Epithelial cell of proximal tubule (primary cell): ENCODE results near the gene SPINK4. TPM values are rescaled to one million over a fixed set of nuclear protein-coding genes. Genes with fewer than 3 reads are reported as not detected.

Experiments
- DNase-seq: peaks from one replicate; pipeline ENCODE4 v3.0.0-alpha.2; 2011; ENCODE audit warnings: low read depth
- H3K4me3 ChIP-seq: 2 replicates; pipeline ENCODE4 v1.5.1; 2011; ENCODE audit warnings: low read depth, mild to moderate bottlenecking, low read length
- CTCF ChIP-seq: conservative IDR thresholded peaks from 2 replicates; pipeline ENCODE4 v1.5.1; 2012; ENCODE audit warnings: low read depth, mild to moderate bottlenecking, low read length
- total RNA-seq: library from RNA; depleted of rRNA; stranded (reverse); fragments of >200 nt; gene quantifications from 2 replicates; pipeline ENCODE4 v1.2.3, GENCODE V29; 2015

SPINK4 gene
- not detected in 2 replicates for total RNA-seq

DNA sequence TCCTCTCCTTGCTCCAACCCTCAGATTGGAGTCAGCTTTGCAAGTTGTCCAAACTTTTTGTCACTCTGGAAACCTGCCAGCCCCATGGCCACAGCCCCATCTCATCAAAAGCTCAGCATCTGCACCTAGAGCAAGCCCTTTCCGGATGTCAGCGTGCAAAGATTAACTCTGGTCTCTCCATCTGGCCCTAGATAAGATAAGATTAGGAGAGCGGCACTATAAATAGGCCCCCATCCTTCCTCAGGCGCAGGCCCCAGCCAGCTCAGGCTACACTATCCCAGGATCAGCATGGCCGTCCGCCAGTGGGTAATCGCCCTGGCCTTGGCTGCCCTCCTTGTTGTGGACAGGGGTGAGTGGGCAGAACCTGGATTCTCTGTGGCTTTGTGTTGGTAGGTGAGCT lies at the start of gene SPINK4:
Gene SPINK4 (plus strand): TSS at position 247 of the 400 bp plus-strand sequence. CDS start 42 bp downstream, at position 289.
- no peak for DNase-seq
- no peak within 1 kb of the TSS for H3K4me3 ChIP-seq
- no peak for TF ChIP-seq CTCF

- no peak overlapping the region for H3K4me3 ChIP-seq
- no peak for TF ChIP-seq CTCF
- DNase-seq: no peak
Measured at GRCh38 chr9:33192493-33193255, 47.3 kb upstream of the SPINK4 start.

- DNase-seq: no peak
- H3K4me3 ChIP-seq: no peak overlapping the region
- TF ChIP-seq CTCF: no peak
Measured at GRCh38 chr9:33193818-33194217, 46.1 kb upstream of the SPINK4 start.

- TF ChIP-seq CTCF: no peak
- no peak for DNase-seq
- H3K4me3 ChIP-seq: no peak overlapping the region
Measured at GRCh38 chr9:33196736-33197135, 43.2 kb upstream of the SPINK4 start.

DNA sequence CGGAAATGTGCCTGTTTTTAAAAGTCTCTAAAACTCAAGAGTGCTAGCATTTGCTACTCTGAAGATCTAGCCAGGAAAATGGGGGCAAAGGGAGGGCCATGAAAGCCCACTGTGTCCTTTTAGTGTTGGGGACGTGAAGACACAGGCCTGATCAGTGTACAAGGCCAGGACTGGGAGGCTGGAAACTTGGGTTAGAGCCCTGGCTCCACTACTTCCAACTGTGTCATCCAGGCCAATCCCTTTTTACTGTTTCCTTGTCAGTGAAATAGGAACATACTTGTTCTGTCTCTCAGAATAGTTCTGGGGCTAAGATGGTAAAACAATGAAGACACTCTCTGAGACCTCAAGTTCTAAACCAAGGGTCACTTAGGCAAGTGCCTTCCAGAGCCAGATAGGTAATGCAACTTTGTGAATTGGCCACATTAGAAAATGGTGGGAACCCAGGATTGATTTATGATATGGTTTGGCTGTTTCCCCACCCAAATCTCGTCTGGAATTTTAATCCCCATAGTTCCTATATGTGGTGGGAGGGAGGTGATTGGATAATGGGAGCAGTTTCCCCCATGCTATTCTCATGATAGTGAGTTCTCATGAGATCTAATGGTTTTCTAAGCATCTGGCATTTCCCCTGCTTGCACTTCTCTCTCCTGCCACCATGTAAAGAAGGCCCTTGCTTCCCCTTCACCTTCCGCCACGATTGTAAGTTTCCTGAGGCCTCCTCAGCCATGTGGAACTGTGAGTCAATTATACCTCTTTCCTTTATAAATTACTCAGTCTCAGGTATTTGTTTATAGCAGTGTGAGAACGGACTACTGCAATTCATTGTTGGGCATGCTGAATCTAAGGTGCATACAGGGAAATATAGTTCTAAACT lies 42.5 kb upstream of the SPINK4 start:
- DNase-seq: no peak
- TF ChIP-seq CTCF: no peak
- no peak overlapping the region for H3K4me3 ChIP-seq

GRCh38 chr9:33198165-33198564 lies 41.8 kb upstream of the SPINK4 start:
- no peak for DNase-seq
- H3K4me3 ChIP-seq: no peak overlapping the region
- TF ChIP-seq CTCF: no peak
